H1 (cell line): ENCODE results near the gene CALD1. TPM values are rescaled to one million over a fixed set of nuclear protein-coding genes. Genes with fewer than 3 reads are reported as not detected.

Source experiments
- CTCF ChIA-PET: fragments of 300-600 bp; sonication (Branson Sonifier 250); formaldehyde crosslinking; loops from one replicate; lab custom pipeline; 2021; ENCODE audit not compliant: partially characterized antibody; lab: Charles Lee
- POLR2A ChIA-PET: fragments of 300-600 bp; sonication (Branson Sonifier 250); formaldehyde crosslinking; loops from one replicate; lab custom pipeline; 2021; ENCODE audit warnings: inconsistent platforms; ENCODE audit not compliant: partially characterized antibody; lab: Charles Lee
- DNase-seq, 2 experiments: peaks; one replicate each; pipeline versions ENCODE4 v3.0.0 to v3.0.0-alpha.2; 2010 to 2022; ENCODE audit warnings: low spot score in 2 of 2, low read depth in 1 of 2, mixed read lengths in 1 of 2
- FAIRE-seq: peaks from 2 replicates; lab custom pipeline; 2011; peaks lifted over from hg19 to GRCh38; lab: Jason Lieb, UNC
- H2AFZ ChIP-seq: 2 replicates; pipeline ENCODE4 v1.8.1; 2012; ENCODE audit warnings: low read length, inconsistent platforms
- H2AK5ac ChIP-seq: 2 replicates; pipeline ENCODE4 v1.6.1; 2013; ENCODE audit warnings: low read depth, low read length
- H2BK120ac ChIP-seq: replicated peaks from 2 replicates; pipeline ENCODE3; 2013; ENCODE audit warnings: low read depth, low read length, inconsistent platforms
- H2BK12ac ChIP-seq: 2 replicates; pipeline ENCODE4 v1.6.1; 2013; ENCODE audit warnings: low read depth, low read length
- H2BK15ac ChIP-seq: 2 replicates; pipeline ENCODE4 v1.6.1; 2013; ENCODE audit warnings: low read length
- H2BK20ac ChIP-seq: 2 replicates; pipeline ENCODE4 v1.6.1; 2013; ENCODE audit warnings: low read length
- H2BK5ac ChIP-seq: 2 replicates; pipeline ENCODE4 v1.6.1; 2013; ENCODE audit warnings: low read depth, low read length
- H3K14ac ChIP-seq: 2 replicates; pipeline ENCODE4 v1.6.1; 2013; ENCODE audit warnings: inconsistent platforms; ENCODE audit not compliant: insufficient read length
- H3K18ac ChIP-seq: 2 replicates; pipeline ENCODE4 v1.6.1; 2013; ENCODE audit warnings: low read length; ENCODE audit errors: extremely low read depth
- H3K23ac ChIP-seq: 2 replicates; pipeline ENCODE4 v1.6.1; 2013; ENCODE audit warnings: inconsistent platforms; ENCODE audit not compliant: insufficient read length
- H3K23me2 ChIP-seq: 2 replicates; pipeline ENCODE4 v1.6.1; 2013; ENCODE audit warnings: low read depth, low read length
- H3K27ac ChIP-seq: 2 replicates; pipeline ENCODE4 v1.6.1; 2011; ENCODE audit warnings: low read depth, low read length, inconsistent platforms
- H3K27me3 ChIP-seq, 4 experiments: replicated peaks in 1 of 4; 1 replicate in 1 of 4; 2 replicates in 3 of 4; pipeline versions ENCODE4 v1.6.1 to v1.8.1; 2011 to 2013; ENCODE audit warnings: low read length in 3 of 4, mild to moderate bottlenecking in 3 of 4, inconsistent platforms in 2 of 4, mixed read lengths in 2 of 4, moderate library complexity in 1 of 4; ENCODE audit not compliant: control insufficient read depth in 3 of 4, insufficient read depth in 3 of 4; ENCODE audit errors: extremely low read depth in 1 of 4
- H3K36me3 ChIP-seq, 4 experiments: 2 replicates each; pipeline versions ENCODE4 v1.6.1 to v1.8.1; 2011 to 2013; ENCODE audit warnings: mild to moderate bottlenecking in 4 of 4, low read length in 3 of 4, moderate library complexity in 2 of 4, control low read depth in 1 of 4, inconsistent platforms in 1 of 4; ENCODE audit not compliant: insufficient read depth in 4 of 4, control insufficient read depth in 2 of 4
- H3K4ac ChIP-seq: replicated peaks from 2 replicates; pipeline ENCODE3; 2013; ENCODE audit warnings: low read length, low read depth, mixed read lengths, inconsistent platforms; ENCODE audit not compliant: insufficient read length
- H3K4me1 ChIP-seq, 4 experiments: replicated peaks in 1 of 4; 1 replicate in 1 of 4; 2 replicates in 3 of 4; pipeline versions ENCODE4 v1.6.1 to v1.8.1; 2011 to 2013; ENCODE audit warnings: low read length in 3 of 4, inconsistent platforms in 2 of 4, mixed read lengths in 1 of 4; ENCODE audit not compliant: insufficient read depth in 4 of 4, control insufficient read depth in 3 of 4
- H3K4me2 ChIP-seq, 2 experiments: 2 replicates each; pipeline versions ENCODE4 v1.6.1 to v1.8.1; 2011 to 2013; ENCODE audit warnings: low read depth in 2 of 2, low read length in 2 of 2, control low read depth in 1 of 2, inconsistent platforms in 1 of 2, mild to moderate bottlenecking in 1 of 2; ENCODE audit not compliant: insufficient read depth in 1 of 2
- H3K4me3 ChIP-seq, 4 experiments: fragments of 200-600, 300-600 bp in 1 of 4; sonication (generic), shearing (Covaris generic), sonication (Bioruptor Twin) in 1 of 4; 2 replicates each; pipeline versions ENCODE4 v1.5.1 to v1.8.1; 2011 to 2016; ENCODE audit warnings: low read length in 4 of 4, low read depth in 3 of 4, control low read depth in 2 of 4, inconsistent platforms in 2 of 4, mild to moderate bottlenecking in 2 of 4, mixed read lengths in 1 of 4, moderate library complexity in 1 of 4; ENCODE audit not compliant: insufficient read depth in 2 of 4; ENCODE audit errors: extremely low read depth in 1 of 4
- H3K56ac ChIP-seq: replicated peaks from 2 replicates; pipeline ENCODE3; 2013; ENCODE audit warnings: low read depth, mild to moderate bottlenecking, mixed read lengths, low read length, inconsistent platforms; ENCODE audit not compliant: insufficient read length
- H3K79me1 ChIP-seq: 2 replicates; pipeline ENCODE4 v1.6.1; 2013; ENCODE audit warnings: low read depth, low read length, control low read depth
- H3K79me2 ChIP-seq, 2 experiments: 2 replicates each; pipeline versions ENCODE4 v1.6.1 to v1.8.1; 2012 to 2013; ENCODE audit warnings: low read length in 2 of 2, mild to moderate bottlenecking in 2 of 2, inconsistent platforms in 1 of 2; ENCODE audit not compliant: insufficient read depth in 2 of 2, control insufficient read depth in 1 of 2
- H3K9ac ChIP-seq, 4 experiments: replicated peaks in 1 of 4; 1 replicate in 1 of 4; 2 replicates in 3 of 4; pipeline versions ENCODE4 v1.6.1 to v1.8.1; 2011 to 2013; ENCODE audit warnings: low read depth in 3 of 4, low read length in 3 of 4, control low read depth in 2 of 4, mild to moderate bottlenecking in 2 of 4, moderate library complexity in 2 of 4, inconsistent platforms in 1 of 4; ENCODE audit errors: extremely low read depth in 1 of 4
- H3K9me3 ChIP-seq, 2 experiments: 2 replicates each; pipeline versions ENCODE4 v1.6.1 to v1.8.1; 2012 to 2013; ENCODE audit warnings: mild to moderate bottlenecking in 2 of 2, moderate library complexity in 2 of 2, control low read depth in 1 of 2, inconsistent platforms in 1 of 2, low read depth in 1 of 2, low read length in 1 of 2, mixed read lengths in 1 of 2; ENCODE audit not compliant: insufficient read depth in 2 of 2
- H4K20me1 ChIP-seq, 2 experiments: replicated peaks in 1 of 2; 2 replicates each; pipeline versions ENCODE3 to v1.8.1; 2011 to 2013; ENCODE audit warnings: inconsistent platforms in 2 of 2, low read length in 2 of 2, mild to moderate bottlenecking in 1 of 2; ENCODE audit not compliant: insufficient read depth in 2 of 2, control insufficient read depth in 1 of 2
- H4K5ac ChIP-seq: 2 replicates; pipeline ENCODE4 v1.6.1; 2013; ENCODE audit warnings: low read length, low read depth, mixed read lengths, inconsistent platforms; ENCODE audit not compliant: insufficient read length
- H4K8ac ChIP-seq: 2 replicates; pipeline ENCODE4 v1.8.0; 2013; ENCODE audit warnings: mild to moderate bottlenecking, moderate library complexity, low read length, inconsistent platforms; ENCODE audit not compliant: insufficient read depth; ENCODE audit errors: extremely low read depth
- H4K91ac ChIP-seq: replicated peaks from 2 replicates; pipeline ENCODE3; 2013; ENCODE audit warnings: low read length, mixed read lengths, inconsistent platforms; ENCODE audit not compliant: insufficient read length
- polyA plus RNA-seq, 7 experiments: library from polyadenylated mRNA; depleted of rRNA in 3 of 7; stranded (reverse) in 5 of 7; unstranded in 2 of 7; fragments of >200 nt in 5 of 7; fragments of 200-250 nt in 2 of 7; gene quantifications; 1 replicate in 5 of 7; 2 replicates in 1 of 7; 4 replicates in 1 of 7; pipeline versions ENCODE4 v1.2.1 to v1.2.3, GENCODE V29; 2011 to 2013; ENCODE audit warnings: missing spikeins in 2 of 7, mixed read lengths in 2 of 7
- total RNA-seq: library from RNA; stranded (reverse); fragmentation: NEBNext Ultra II Directional; extraction: Animal tissue kit (Norgen Biotek cat#: 25700); gene quantifications from 2 replicates; pipeline ENCODE4 v1.2.1, GENCODE V29; 2021
- TF ChIP-seq, protein P1 (sequence below): fragments of 300-600 bp; sonication (generic); IDR thresholded peaks from 2 replicates; pipeline ENCODE4 v1.7.1; 2012; ENCODE audit warnings: low read length, moderate library complexity, mild to moderate bottlenecking, inconsistent platforms; ENCODE audit not compliant: insufficient replicate concordance

CALD1 gene
- total and polyA plus RNA-seq, 2 of the 8 experiments (the other 6 are each of a cell fraction or from before 2014, with no cell fraction given) = 34.3 to 177 TPM

DNA sequence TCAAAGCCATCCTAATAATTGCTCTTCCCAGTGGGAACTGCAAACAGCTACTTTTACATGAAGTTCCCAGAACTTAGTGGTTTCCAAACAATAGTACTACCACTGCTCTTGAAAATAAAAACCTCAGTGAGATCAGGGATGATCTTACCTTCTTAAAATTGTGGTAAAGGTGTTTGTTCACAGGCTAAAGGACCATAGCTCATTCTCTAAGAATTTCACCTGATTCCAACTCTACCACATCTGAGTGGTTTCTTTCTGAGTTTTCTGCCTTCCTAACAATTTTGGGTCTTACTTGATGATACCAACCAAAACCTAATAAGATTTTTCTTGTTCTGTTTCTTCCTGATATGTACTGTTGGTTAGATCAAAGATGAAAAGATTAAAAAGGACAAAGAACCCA, 161.3 kb downstream of the CALD1 start:
- no peak overlapping the region for H2BK5ac ChIP-seq
- CTCF ChIA-PET = interaction anchor here (1.0 to 3.3 kb wide), 5 partner anchors 216 to 307 kb away, joined by 3 to 15 read pairs (median 6); no protein-coding TSS in a partner anchor
- no peaks in the 10 kb centered on the region for H3K4me1 ChIP-seq
- no peak overlapping the region for H4K5ac ChIP-seq
- no peak overlapping the region for H3K18ac ChIP-seq
- no peak overlapping the region for H3K4me2 ChIP-seq
- H3K4me3 ChIP-seq = no peak overlapping the region
- H2BK20ac ChIP-seq = no peak overlapping the region
- H4K8ac ChIP-seq = no peak overlapping the region
- no peaks in the 10 kb centered on the region for H3K79me1 ChIP-seq
- H3K79me2 ChIP-seq = no peaks in the 10 kb centered on the region
- no peaks in the 10 kb centered on the region for H3K23me2 ChIP-seq
- no peaks in the 10 kb centered on the region for H3K9me3 ChIP-seq
- POLR2A ChIA-PET = no interaction called here
- no peak overlapping the region for H3K23ac ChIP-seq
- no peak overlapping the region for H3K9ac ChIP-seq
- H2AK5ac ChIP-seq = no peak overlapping the region
- no peak overlapping the region for H2BK120ac ChIP-seq
- H3K27ac ChIP-seq = no peak overlapping the region
- DNase-seq (no peak), FAIRE-seq (no peak)
- no peaks in the 10 kb centered on the region for H3K27me3 ChIP-seq
- H2AFZ ChIP-seq = no peak overlapping the region
- no peak overlapping the region for H2BK12ac ChIP-seq
- H3K14ac ChIP-seq = no peak overlapping the region
- H2BK15ac ChIP-seq = no peak overlapping the region
- no peaks in the 10 kb centered on the region for H4K20me1 ChIP-seq
- H4K91ac ChIP-seq = no peak overlapping the region
- H3K36me3 ChIP-seq = peaks cover 0 to 6% (median 2%) of the 10 kb centered on the region in 4 experiments; a peak in 4 of 8 replicates
- H3K4ac ChIP-seq = no peak overlapping the region
- no peak overlapping the region for H3K56ac ChIP-seq
- TF ChIP-seq, protein P1, sequence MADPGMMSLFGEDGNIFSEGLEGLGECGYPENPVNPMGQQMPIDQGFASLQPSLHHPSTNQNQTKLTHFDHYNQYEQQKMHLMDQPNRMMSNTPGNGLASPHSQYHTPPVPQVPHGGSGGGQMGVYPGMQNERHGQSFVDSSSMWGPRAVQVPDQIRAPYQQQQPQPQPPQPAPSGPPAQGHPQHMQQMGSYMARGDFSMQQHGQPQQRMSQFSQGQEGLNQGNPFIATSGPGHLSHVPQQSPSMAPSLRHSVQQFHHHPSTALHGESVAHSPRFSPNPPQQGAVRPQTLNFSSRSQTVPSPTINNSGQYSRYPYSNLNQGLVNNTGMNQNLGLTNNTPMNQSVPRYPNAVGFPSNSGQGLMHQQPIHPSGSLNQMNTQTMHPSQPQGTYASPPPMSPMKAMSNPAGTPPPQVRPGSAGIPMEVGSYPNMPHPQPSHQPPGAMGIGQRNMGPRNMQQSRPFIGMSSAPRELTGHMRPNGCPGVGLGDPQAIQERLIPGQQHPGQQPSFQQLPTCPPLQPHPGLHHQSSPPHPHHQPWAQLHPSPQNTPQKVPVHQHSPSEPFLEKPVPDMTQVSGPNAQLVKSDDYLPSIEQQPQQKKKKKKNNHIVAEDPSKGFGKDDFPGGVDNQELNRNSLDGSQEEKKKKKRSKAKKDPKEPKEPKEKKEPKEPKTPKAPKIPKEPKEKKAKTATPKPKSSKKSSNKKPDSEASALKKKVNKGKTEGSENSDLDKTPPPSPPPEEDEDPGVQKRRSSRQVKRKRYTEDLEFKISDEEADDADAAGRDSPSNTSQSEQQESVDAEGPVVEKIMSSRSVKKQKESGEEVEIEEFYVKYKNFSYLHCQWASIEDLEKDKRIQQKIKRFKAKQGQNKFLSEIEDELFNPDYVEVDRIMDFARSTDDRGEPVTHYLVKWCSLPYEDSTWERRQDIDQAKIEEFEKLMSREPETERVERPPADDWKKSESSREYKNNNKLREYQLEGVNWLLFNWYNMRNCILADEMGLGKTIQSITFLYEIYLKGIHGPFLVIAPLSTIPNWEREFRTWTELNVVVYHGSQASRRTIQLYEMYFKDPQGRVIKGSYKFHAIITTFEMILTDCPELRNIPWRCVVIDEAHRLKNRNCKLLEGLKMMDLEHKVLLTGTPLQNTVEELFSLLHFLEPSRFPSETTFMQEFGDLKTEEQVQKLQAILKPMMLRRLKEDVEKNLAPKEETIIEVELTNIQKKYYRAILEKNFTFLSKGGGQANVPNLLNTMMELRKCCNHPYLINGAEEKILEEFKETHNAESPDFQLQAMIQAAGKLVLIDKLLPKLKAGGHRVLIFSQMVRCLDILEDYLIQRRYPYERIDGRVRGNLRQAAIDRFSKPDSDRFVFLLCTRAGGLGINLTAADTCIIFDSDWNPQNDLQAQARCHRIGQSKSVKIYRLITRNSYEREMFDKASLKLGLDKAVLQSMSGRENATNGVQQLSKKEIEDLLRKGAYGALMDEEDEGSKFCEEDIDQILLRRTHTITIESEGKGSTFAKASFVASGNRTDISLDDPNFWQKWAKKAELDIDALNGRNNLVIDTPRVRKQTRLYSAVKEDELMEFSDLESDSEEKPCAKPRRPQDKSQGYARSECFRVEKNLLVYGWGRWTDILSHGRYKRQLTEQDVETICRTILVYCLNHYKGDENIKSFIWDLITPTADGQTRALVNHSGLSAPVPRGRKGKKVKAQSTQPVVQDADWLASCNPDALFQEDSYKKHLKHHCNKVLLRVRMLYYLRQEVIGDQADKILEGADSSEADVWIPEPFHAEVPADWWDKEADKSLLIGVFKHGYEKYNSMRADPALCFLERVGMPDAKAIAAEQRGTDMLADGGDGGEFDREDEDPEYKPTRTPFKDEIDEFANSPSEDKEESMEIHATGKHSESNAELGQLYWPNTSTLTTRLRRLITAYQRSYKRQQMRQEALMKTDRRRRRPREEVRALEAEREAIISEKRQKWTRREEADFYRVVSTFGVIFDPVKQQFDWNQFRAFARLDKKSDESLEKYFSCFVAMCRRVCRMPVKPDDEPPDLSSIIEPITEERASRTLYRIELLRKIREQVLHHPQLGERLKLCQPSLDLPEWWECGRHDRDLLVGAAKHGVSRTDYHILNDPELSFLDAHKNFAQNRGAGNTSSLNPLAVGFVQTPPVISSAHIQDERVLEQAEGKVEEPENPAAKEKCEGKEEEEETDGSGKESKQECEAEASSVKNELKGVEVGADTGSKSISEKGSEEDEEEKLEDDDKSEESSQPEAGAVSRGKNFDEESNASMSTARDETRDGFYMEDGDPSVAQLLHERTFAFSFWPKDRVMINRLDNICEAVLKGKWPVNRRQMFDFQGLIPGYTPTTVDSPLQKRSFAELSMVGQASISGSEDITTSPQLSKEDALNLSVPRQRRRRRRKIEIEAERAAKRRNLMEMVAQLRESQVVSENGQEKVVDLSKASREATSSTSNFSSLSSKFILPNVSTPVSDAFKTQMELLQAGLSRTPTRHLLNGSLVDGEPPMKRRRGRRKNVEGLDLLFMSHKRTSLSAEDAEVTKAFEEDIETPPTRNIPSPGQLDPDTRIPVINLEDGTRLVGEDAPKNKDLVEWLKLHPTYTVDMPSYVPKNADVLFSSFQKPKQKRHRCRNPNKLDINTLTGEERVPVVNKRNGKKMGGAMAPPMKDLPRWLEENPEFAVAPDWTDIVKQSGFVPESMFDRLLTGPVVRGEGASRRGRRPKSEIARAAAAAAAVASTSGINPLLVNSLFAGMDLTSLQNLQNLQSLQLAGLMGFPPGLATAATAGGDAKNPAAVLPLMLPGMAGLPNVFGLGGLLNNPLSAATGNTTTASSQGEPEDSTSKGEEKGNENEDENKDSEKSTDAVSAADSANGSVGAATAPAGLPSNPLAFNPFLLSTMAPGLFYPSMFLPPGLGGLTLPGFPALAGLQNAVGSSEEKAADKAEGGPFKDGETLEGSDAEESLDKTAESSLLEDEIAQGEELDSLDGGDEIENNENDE = no peak
